OCI-LY1 (cell line): Measurements from ENCODE around the gene MAS1.

ENCODE experiments used
- H2AFZ ChIP-seq: fragments of 200-600 bp; sonication (generic), shearing (Covaris generic); 2 replicates; pipeline ENCODE4 v1.6.0; 2014; ENCODE audit warnings: antibody characterized with exemption, mild to moderate bottlenecking, low read length
- H3F3A ChIP-seq: fragments of 200-600 bp; sonication (generic), shearing (Covaris generic); 2 replicates; pipeline ENCODE4 v1.6.0; 2014; ENCODE audit warnings: mild to moderate bottlenecking, antibody characterized with exemption, low read length, moderate library complexity; ENCODE audit not compliant: insufficient read depth
- H3K27ac ChIP-seq: fragments of 200-600 bp; sonication (generic); 2 replicates; pipeline ENCODE4 v1.5.1; 2014; ENCODE audit warnings: low read length, mixed run types, mild to moderate bottlenecking, low read depth; ENCODE audit not compliant: poor library complexity, severe bottlenecking
- H3K27me3 ChIP-seq: fragments of 200-600 bp; sonication (generic); 2 replicates; pipeline ENCODE4 v1.6.0; 2014; ENCODE audit warnings: antibody characterized with exemption, mild to moderate bottlenecking, low read length, moderate library complexity; ENCODE audit not compliant: insufficient read depth
- H3K36me3 ChIP-seq: fragments of 200-600 bp; sonication (generic); 2 replicates; pipeline ENCODE4 v1.6.1; 2014; ENCODE audit warnings: mild to moderate bottlenecking, antibody characterized with exemption, low read length, moderate library complexity, mixed read lengths; ENCODE audit not compliant: insufficient read depth
- H3K4me1 ChIP-seq: fragments of 200-600 bp; sonication (generic); 2 replicates; pipeline ENCODE4 v1.5.1; 2014; ENCODE audit warnings: mild to moderate bottlenecking, low read length, moderate library complexity; ENCODE audit not compliant: insufficient read depth, severe bottlenecking
- H3K4me2 ChIP-seq: fragments of 200-600 bp; sonication (generic), shearing (Covaris generic); 2 replicates; pipeline ENCODE4 v1.6.1; 2014; ENCODE audit warnings: low read length
- H3K4me3 ChIP-seq: fragments of 200-600 bp; sonication (generic); 2 replicates; pipeline ENCODE4 v1.5.1; 2014; ENCODE audit warnings: low read length, low read depth, mild to moderate bottlenecking, mixed read lengths; ENCODE audit not compliant: poor library complexity, severe bottlenecking
- H3K79me2 ChIP-seq: fragments of 200-600 bp; shearing (Covaris generic); 2 replicates; pipeline ENCODE4 v1.6.1; 2016; ENCODE audit warnings: mixed run types, low read length, mixed read lengths; ENCODE audit not compliant: insufficient read depth
- H3K9ac ChIP-seq: fragments of 200-600 bp; sonication (generic), shearing (Covaris generic); 2 replicates; pipeline ENCODE4 v1.6.1; 2014; ENCODE audit warnings: mild to moderate bottlenecking, low read length, mixed read lengths
- H3K9me2 ChIP-seq: fragments of 200-600 bp; sonication (generic), shearing (Covaris generic); 2 replicates; pipeline ENCODE4 v1.6.1; 2014; ENCODE audit warnings: low read depth, mild to moderate bottlenecking, low read length, mixed read lengths
- H3K9me3 ChIP-seq: fragments of 200-600 bp; shearing (Covaris generic); 2 replicates; pipeline ENCODE4 v1.6.1; 2014; ENCODE audit warnings: low read length, mixed read lengths
- H4K20me1 ChIP-seq: fragments of 200-600 bp; sonication (generic), shearing (Covaris generic); 2 replicates; pipeline ENCODE4 v1.6.0; 2016; ENCODE audit warnings: mild to moderate bottlenecking, low read length; ENCODE audit not compliant: insufficient read depth
- EZH2 ChIP-seq: fragments of 200-600 bp; sonication (generic), shearing (Covaris generic); IDR thresholded peaks from 2 replicates; pipeline ENCODE4 v1.8.0; 2017; ENCODE audit warnings: borderline replicate concordance, mixed run types, mild to moderate bottlenecking, antibody characterized with exemption, low read length, moderate library complexity, mixed read lengths
- TF ChIP-seq, protein P1 (sequence below): fragments of 200-600 bp; sonication (generic), shearing (Covaris generic); IDR thresholded peaks from 2 replicates; pipeline ENCODE4 v1.5.1; 2017; ENCODE audit warnings: mild to moderate bottlenecking, antibody characterized with exemption, low read length, moderate library complexity, mixed read lengths

Gene MAS1

DNA sequence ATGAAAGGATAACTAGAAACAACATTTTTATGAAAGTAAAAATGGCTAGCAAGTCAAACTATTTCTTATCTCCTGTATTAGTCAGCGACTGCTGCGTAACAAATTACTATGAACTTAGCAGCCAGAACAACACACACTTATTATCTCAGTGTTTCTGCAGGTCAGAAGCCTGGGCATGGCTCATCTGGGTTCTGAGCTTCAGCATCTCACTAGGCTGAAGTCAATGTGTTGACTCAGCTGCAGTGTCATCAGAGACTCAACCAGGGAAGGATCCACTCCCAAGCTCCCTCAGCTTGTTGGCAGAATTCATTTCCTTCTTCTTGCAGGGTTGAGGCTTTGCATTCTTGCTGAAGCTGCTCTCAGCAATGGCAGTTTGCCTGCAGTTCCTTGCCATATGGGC lies 44.8 kb downstream of the MAS1 start:
- H3K27me3 ChIP-seq: peaks cover 10% of the 10 kb centered on the region; the same call in 1 of the 2 replicates
- H3K9me3 ChIP-seq: no peaks in the 10 kb centered on the region
- no peaks in the 10 kb centered on the region for H3K36me3 ChIP-seq
- H3K4me1 ChIP-seq: no peaks in the 10 kb centered on the region
- no peak overlapping the region for H3K4me3 ChIP-seq
- H3F3A ChIP-seq: no peaks in the 10 kb centered on the region
- no peaks in the 10 kb centered on the region for H3K79me2 ChIP-seq
- TF ChIP-seq, protein P1, sequence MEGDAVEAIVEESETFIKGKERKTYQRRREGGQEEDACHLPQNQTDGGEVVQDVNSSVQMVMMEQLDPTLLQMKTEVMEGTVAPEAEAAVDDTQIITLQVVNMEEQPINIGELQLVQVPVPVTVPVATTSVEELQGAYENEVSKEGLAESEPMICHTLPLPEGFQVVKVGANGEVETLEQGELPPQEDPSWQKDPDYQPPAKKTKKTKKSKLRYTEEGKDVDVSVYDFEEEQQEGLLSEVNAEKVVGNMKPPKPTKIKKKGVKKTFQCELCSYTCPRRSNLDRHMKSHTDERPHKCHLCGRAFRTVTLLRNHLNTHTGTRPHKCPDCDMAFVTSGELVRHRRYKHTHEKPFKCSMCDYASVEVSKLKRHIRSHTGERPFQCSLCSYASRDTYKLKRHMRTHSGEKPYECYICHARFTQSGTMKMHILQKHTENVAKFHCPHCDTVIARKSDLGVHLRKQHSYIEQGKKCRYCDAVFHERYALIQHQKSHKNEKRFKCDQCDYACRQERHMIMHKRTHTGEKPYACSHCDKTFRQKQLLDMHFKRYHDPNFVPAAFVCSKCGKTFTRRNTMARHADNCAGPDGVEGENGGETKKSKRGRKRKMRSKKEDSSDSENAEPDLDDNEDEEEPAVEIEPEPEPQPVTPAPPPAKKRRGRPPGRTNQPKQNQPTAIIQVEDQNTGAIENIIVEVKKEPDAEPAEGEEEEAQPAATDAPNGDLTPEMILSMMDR: no peak
- no peak overlapping the region for H3K4me2 ChIP-seq
- H3K27ac ChIP-seq: no peak overlapping the region
- no peaks in the 10 kb centered on the region for H3K9me2 ChIP-seq
- no peak overlapping the region for H3K9ac ChIP-seq
- no peak overlapping the region for H2AFZ ChIP-seq
- H4K20me1 ChIP-seq: no peaks in the 10 kb centered on the region

DNA sequence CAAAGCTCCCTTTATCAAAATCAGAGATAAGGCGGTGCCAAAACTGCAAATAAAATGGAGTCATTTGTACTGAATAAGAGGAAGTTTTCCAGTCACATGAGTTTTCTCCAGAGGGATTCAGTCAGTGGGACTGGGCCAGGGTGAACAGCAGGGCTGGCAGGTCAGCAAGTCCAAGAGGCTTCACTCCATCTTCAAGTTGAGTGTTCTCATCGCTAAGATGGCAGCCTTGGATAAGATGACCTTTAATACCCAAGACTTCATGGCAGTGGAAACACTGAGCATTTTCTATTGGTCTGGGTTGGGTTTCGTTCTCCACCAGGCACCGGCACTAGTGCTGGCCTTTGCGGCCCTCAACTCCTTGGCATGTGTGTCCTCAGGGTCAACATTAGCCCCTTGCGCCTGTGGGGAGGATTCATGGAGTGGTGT lies 48.8 kb downstream of the MAS1 start:
- H3K9ac ChIP-seq: no peak overlapping the region
- H3K36me3 ChIP-seq: no peaks in the 10 kb centered on the region
- H3K4me2 ChIP-seq: no peak overlapping the region
- H4K20me1 ChIP-seq: no peaks in the 10 kb centered on the region
- H3K9me2 ChIP-seq: no peaks in the 10 kb centered on the region
- H3K27me3 ChIP-seq: peaks cover 10% of the 10 kb centered on the region; the same call in 1 of the 2 replicates
- no peak overlapping the region for H3K4me3 ChIP-seq
- no peaks in the 10 kb centered on the region for H3K4me1 ChIP-seq
- TF ChIP-seq, protein P1: no peak
- no peak for TF ChIP-seq EZH2
- H3K79me2 ChIP-seq: no peaks in the 10 kb centered on the region
- H3K27ac ChIP-seq: no peak overlapping the region
- H3K9me3 ChIP-seq: peaks cover 7% of the 10 kb centered on the region
- no peak overlapping the region for H2AFZ ChIP-seq
- H3F3A ChIP-seq: no peaks in the 10 kb centered on the region
